SU-DHL-6 (cell line): ENCODE data around the gene GPR153.

Experiments
- H2AFZ ChIP-seq: fragments of 200-600 bp; sonication (generic); 2 replicates; pipeline ENCODE4 v1.6.1; 2014; ENCODE audit warnings: low read depth, mild to moderate bottlenecking, moderate library complexity, mixed read lengths, antibody characterized with exemption, low read length; ENCODE audit not compliant: severe bottlenecking
- H3F3A ChIP-seq: fragments of 200-600 bp; shearing (Covaris generic); 2 replicates; pipeline ENCODE4 v1.6.0; 2016; ENCODE audit warnings: antibody characterized with exemption, mild to moderate bottlenecking; ENCODE audit not compliant: insufficient read depth
- H3K27ac ChIP-seq: fragments of 200-600 bp; sonication (generic); 2 replicates; pipeline ENCODE4 v1.5.1; 2016; ENCODE audit warnings: low read depth, mild to moderate bottlenecking, low read length, moderate library complexity, mixed read lengths
- H3K27me3 ChIP-seq: fragments of 200-600 bp; sonication (generic), shearing (Covaris generic); 2 replicates; pipeline ENCODE4 v1.6.0; 2014; ENCODE audit warnings: mild to moderate bottlenecking, low read length
- H3K36me3 ChIP-seq: fragments of 200-600 bp; sonication (generic); 2 replicates; pipeline ENCODE4 v1.6.1; 2014; ENCODE audit warnings: mild to moderate bottlenecking, low read length, mixed read lengths
- H3K4me2 ChIP-seq: fragments of 300-600, 200-600 bp; shearing (Covaris generic), sonication (generic); 2 replicates; pipeline ENCODE4 v1.6.0; 2014; ENCODE audit warnings: low read length, low read depth, mild to moderate bottlenecking; ENCODE audit not compliant: poor library complexity, severe bottlenecking
- H3K4me3 ChIP-seq: fragments of 200-600 bp; sonication (generic); 2 replicates; pipeline ENCODE4 v1.5.1; 2014; ENCODE audit warnings: antibody characterized with exemption, low read length, mild to moderate bottlenecking, mixed read lengths; ENCODE audit not compliant: insufficient read depth, poor library complexity, severe bottlenecking
- H3K79me2 ChIP-seq: fragments of 200-600 bp; sonication (generic); 2 replicates; pipeline ENCODE4 v1.6.1; 2014; ENCODE audit warnings: mild to moderate bottlenecking, low read length, moderate library complexity; ENCODE audit not compliant: insufficient read depth
- H3K9ac ChIP-seq: fragments of 200-600 bp; sonication (generic); 2 replicates; pipeline ENCODE4 v1.7.0; 2014; ENCODE audit warnings: mild to moderate bottlenecking, low read length
- H3K9me2 ChIP-seq: fragments of 200-600 bp; sonication (generic); replicated peaks from 2 replicates; pipeline ENCODE4 v1.6.1; 2014; ENCODE audit warnings: low read length; ENCODE audit not compliant: insufficient read depth
- H3K9me3 ChIP-seq: fragments of 200-600 bp; sonication (generic); 2 replicates; pipeline ENCODE4 v1.6.1; 2014; ENCODE audit warnings: low read length, mixed read lengths; ENCODE audit not compliant: insufficient read depth
- H4K20me1 ChIP-seq: fragments of 200-600 bp; sonication (generic); 2 replicates; pipeline ENCODE4 v1.6.1; 2014; ENCODE audit warnings: low read depth, mild to moderate bottlenecking, antibody characterized with exemption, low read length, moderate library complexity, mixed read lengths
- CTCF ChIP-seq: fragments of 200-600 bp; sonication (generic); IDR thresholded peaks from one replicate; pipeline ENCODE4 v1.5.1; 2017; ENCODE audit warnings: antibody characterized with exemption, mild to moderate bottlenecking, low read length, moderate library complexity; ENCODE audit not compliant: insufficient read depth, poor library complexity, severe bottlenecking
- EZH2phosphoT487 ChIP-seq: fragments of 200-600 bp; sonication (generic), shearing (Covaris generic); conservative IDR thresholded peaks from 2 replicates; pipeline ENCODE4 v1.6.1; 2018; ENCODE audit warnings: mild to moderate bottlenecking, antibody characterized with exemption, low read length, moderate library complexity, mixed read lengths

The GPR153 gene

DNA sequence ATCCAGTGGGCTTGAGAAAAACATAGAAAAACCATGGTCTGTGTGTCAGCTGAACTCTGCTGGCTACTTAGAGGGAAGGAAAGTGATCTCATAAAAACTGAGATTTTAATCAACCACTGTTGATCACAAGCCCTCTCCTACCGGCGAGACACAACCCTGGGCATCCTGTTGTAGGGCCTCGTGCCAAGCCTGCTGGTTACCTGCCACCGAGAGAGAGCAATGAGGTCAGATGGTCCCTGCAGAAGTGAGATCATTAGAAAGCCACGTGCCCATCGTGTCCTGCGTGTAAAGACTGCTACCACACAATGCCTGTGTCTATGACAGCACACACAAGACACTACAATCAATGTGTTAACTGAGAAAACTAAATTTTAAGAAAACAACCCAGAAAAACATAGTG lies 41.7 kb upstream of the GPR153 start:
- Histone ChIP-seq H3K4me3 (no peak overlapping the region), H2AFZ (no peak overlapping the region), H3K79me2 (no peaks in the 10 kb centered on the region), H3K9ac (no peak overlapping the region), H3K36me3 (no peaks in the 10 kb centered on the region), H3K4me2 (no peak overlapping the region), H3F3A (no peaks in the 10 kb centered on the region), H3K9me2 (no peaks in the 10 kb centered on the region), H4K20me1 (no peaks in the 10 kb centered on the region), H3K9me3 (no peaks in the 10 kb centered on the region), H3K27me3 (no peaks in the 10 kb centered on the region), H3K27ac (no peak overlapping the region)
- no peak for TF ChIP-seq CTCF
- TF ChIP-seq EZH2phosphoT487, result no peak

GRCh38 chr1:6301526-6301925 lies 40.6 kb upstream of the GPR153 start:
- Histone ChIP-seq H3K27me3 (no peaks in the 10 kb centered on the region), H3K9me3 (no peaks in the 10 kb centered on the region), H3K9me2 (no peaks in the 10 kb centered on the region), H4K20me1 (no peaks in the 10 kb centered on the region), H3K36me3 (no peaks in the 10 kb centered on the region), H3K79me2 (no peaks in the 10 kb centered on the region), H3K27ac (no peak overlapping the region), H3K4me2 (no peak overlapping the region), H3F3A (no peaks in the 10 kb centered on the region), H3K9ac (no peak overlapping the region), H2AFZ (no peak overlapping the region), H3K4me3 (no peak overlapping the region)
- TF ChIP-seq CTCF (no peak), EZH2phosphoT487 (no peak)

DNA sequence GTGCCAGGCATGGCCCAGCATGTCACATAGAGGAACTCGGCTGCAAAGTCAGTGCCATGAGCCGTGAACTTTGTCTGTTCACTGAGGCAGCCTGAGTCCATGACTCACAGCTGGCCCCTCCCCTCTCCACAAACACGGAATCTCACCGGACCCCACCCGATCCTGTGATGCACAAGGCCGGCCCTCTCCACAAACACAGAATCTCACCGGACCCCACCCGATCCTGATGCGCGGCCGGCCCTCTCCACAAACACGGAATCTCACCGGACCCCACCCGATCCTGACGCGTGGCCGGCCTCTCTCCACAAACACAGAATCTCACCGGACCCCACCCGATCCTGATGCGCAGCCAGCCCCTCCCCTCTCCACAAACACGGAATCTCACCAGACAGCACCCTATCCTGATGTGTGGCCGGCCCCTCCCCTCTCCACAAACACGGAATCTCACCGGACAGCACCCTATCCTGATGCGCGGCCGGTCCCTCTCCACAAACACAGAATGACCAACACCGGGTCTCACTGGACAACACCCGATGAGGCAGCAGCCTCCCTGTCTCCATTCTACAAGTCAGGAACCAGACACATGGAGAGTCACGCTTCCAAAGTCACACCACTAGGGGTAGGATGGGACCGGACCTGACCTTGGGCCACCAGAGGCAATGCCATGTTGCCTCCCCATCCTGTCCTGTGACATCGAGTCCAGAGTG lies 39.6 kb upstream of the GPR153 start:
- no peaks in the 10 kb centered on the region for H3F3A ChIP-seq
- no peaks in the 10 kb centered on the region for H3K9me2 ChIP-seq
- H3K79me2 ChIP-seq, result no peaks in the 10 kb centered on the region
- H3K27ac ChIP-seq, result no peak overlapping the region
- no peak for TF ChIP-seq EZH2phosphoT487
- TF ChIP-seq CTCF, result no peak
- H3K4me2 ChIP-seq, result no peak overlapping the region
- H3K36me3 ChIP-seq, result no peaks in the 10 kb centered on the region
- H3K27me3 ChIP-seq, result no peaks in the 10 kb centered on the region
- no peak overlapping the region for H2AFZ ChIP-seq
- no peak overlapping the region for H3K4me3 ChIP-seq
- H3K9ac ChIP-seq, result no peak overlapping the region
- H4K20me1 ChIP-seq, result no peaks in the 10 kb centered on the region
- H3K9me3 ChIP-seq, result no peaks in the 10 kb centered on the region
